Progenitor cell of endocrine pancreas (in vitro differentiated cells): ENCODE measurements around the gene TUFM. TPM values are rescaled to one million over a fixed set of nuclear protein-coding genes. Genes with fewer than 3 reads are reported as not detected.

Experiments used
- DNase-seq: peaks from one replicate; pipeline ENCODE4 v3.0.0; 2021; ENCODE audit warnings: low spot score; ENCODE audit not compliant: unreplicated experiment
- H3K27ac Mint-ChIP-seq: 2 replicates; pipeline ENCODE4 v1.8.0; 2021; ENCODE audit warnings: mild to moderate bottlenecking, moderate library complexity, mixed read lengths
- H3K27me3 Mint-ChIP-seq: 2 replicates; pipeline ENCODE4 v1.8.0; 2021; ENCODE audit warnings: mixed read lengths
- H3K36me3 Mint-ChIP-seq: 2 replicates; pipeline ENCODE4 v1.8.0; 2022; ENCODE audit warnings: mixed read lengths; ENCODE audit not compliant: insufficient read depth
- H3K4me1 Mint-ChIP-seq: 2 replicates; pipeline ENCODE4 v1.8.0; 2021; ENCODE audit warnings: low read depth, mixed read lengths
- H3K4me3 Mint-ChIP-seq: 2 replicates; pipeline ENCODE4 v1.8.0; 2021; ENCODE audit warnings: low read depth, mild to moderate bottlenecking, moderate library complexity, mixed read lengths
- H3K9me3 Mint-ChIP-seq: 2 replicates; pipeline ENCODE4 v1.8.0; 2021; ENCODE audit warnings: low read depth, mixed read lengths
- CTCF ChIP-seq: fragments of 200-600 bp; sonication (generic); IDR thresholded peaks from one replicate; pipeline ENCODE4 v1.5.0; 2021; ENCODE audit warnings: antibody characterized with exemption, mild to moderate bottlenecking; ENCODE audit not compliant: unreplicated experiment
- total RNA-seq: library from RNA; stranded (reverse); gene quantifications from 2 replicates; pipeline ENCODE4 v1.2.1, GENCODE V29; 2021

TUFM gene
- total RNA-seq, 1 donor from 2014 or later, result 158 TPM

GRCh38 chr16:28865001-28865688 is 19.0 kb upstream of the TUFM start:
- Mint-ChIP-seq H3K4me3 (peak overlapping the region; percentile 98), H3K9me3 (no peaks in the 10 kb centered on the region), H3K27ac (peak overlapping the region; percentile 100), H3K36me3 (peaks cover 9% of the 10 kb centered on the region), H3K4me1 (peaks cover 12% of the 10 kb centered on the region), H3K27me3 (no peaks in the 10 kb centered on the region)
- no peak for DNase-seq
- TF ChIP-seq CTCF, result no peak

- no peak for DNase-seq
- no peak for TF ChIP-seq CTCF
- Mint-ChIP-seq H3K9me3 (no peaks in the 10 kb centered on the region), H3K27me3 (no peaks in the 10 kb centered on the region), H3K27ac (peak overlapping the region; percentile 100), H3K4me3 (peak overlapping the region; percentile 98), H3K4me1 (peaks cover 12% of the 10 kb centered on the region), H3K36me3 (peaks cover 4% of the 10 kb centered on the region)
These were observed 18.0 kb upstream of the TUFM start for GRCh38 chr16:28863929-28864793.

GRCh38 chr16:28859326-28859725 is 13.2 kb upstream of the TUFM start:
- Mint-ChIP-seq H3K36me3 (no peaks in the 10 kb centered on the region), H3K27ac (no peak overlapping the region), H3K27me3 (no peaks in the 10 kb centered on the region), H3K9me3 (no peaks in the 10 kb centered on the region), H3K4me3 (no peak overlapping the region), H3K4me1 (peaks cover 3% of the 10 kb centered on the region)
- no peak for TF ChIP-seq CTCF
- no peak for DNase-seq

- no peak overlapping the region for H3K27ac Mint-ChIP-seq
- TF ChIP-seq CTCF, result no peak
- DNase-seq, result no peak
- H3K36me3 Mint-ChIP-seq, result no peaks in the 10 kb centered on the region
- no peaks in the 10 kb centered on the region for H3K27me3 Mint-ChIP-seq
- no peaks in the 10 kb centered on the region for H3K9me3 Mint-ChIP-seq
- H3K4me1 Mint-ChIP-seq, result no peaks in the 10 kb centered on the region
- H3K4me3 Mint-ChIP-seq, result no peak overlapping the region
These were observed 12.3 kb upstream of the TUFM start for GRCh38 chr16:28858421-28858820.

GRCh38 chr16:28846933-28847273 is 755 bp upstream of the TUFM start:
- Mint-ChIP-seq H3K9me3 (no peaks in the 10 kb centered on the region), H3K36me3 (peaks cover 8% of the 10 kb centered on the region), H3K4me1 (peaks cover 17% of the 10 kb centered on the region), H3K27ac (peak overlapping the region; percentile 95), H3K27me3 (no peaks in the 10 kb centered on the region), H3K4me3 (peak overlapping the region; percentile 95)
- no peak for DNase-seq
- no peak for TF ChIP-seq CTCF
